ENCODE results near the gene ZNF23.

The ZNF23 gene

GRCh38 chr16:71498031-71498430 lies 36.0 kb upstream of the ZNF23 start:
- no peak overlapping the region for H3K4me3 ChIP-seq (ENCODE audit: low read depth, low read length)
- TF ChIP-seq CTCF (IDR thresholded peaks at IDR 0.05; ENCODE audit: insufficient read depth, low read depth, low read length, missing control alignments), result no peak
- no peak for DNase-seq (ENCODE audit: low read depth)

- no peak for DNase-seq (ENCODE audit: low read depth)
- no peak for TF ChIP-seq CTCF (IDR thresholded peaks at IDR 0.05; ENCODE audit: insufficient read depth, low read depth, low read length, missing control alignments)
- no peak overlapping the region for H3K4me3 ChIP-seq (ENCODE audit: low read depth, low read length)
Measured at GRCh38 chr16:71493213-71493612, 31.2 kb upstream of the ZNF23 start.

DNA sequence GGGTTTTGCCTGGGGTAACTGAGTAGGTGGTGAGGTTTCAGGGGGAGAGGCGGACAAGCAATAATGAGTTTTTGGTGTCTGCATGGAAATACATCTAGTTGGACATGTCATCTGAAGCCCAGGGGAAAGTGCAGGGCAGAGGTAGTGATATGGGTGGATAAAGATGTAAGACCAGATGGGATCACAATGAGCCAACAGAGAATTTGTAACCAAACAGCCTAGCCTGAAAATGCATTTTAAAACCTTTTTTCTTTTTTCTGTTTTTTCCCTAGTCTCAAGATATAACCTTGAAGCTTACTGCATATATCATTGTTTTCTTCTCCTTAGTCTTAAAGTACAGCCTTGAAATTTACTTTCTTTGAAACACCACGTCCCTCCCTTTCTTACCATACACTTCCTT lies 30.7 kb upstream of the ZNF23 start:
- no peak for DNase-seq (ENCODE audit: low read depth)
- TF ChIP-seq CTCF (IDR thresholded peaks at IDR 0.05; ENCODE audit: insufficient read depth, low read depth, low read length, missing control alignments), result no peak
- H3K4me3 ChIP-seq (ENCODE audit: low read depth, low read length), result no peak overlapping the region

DNA sequence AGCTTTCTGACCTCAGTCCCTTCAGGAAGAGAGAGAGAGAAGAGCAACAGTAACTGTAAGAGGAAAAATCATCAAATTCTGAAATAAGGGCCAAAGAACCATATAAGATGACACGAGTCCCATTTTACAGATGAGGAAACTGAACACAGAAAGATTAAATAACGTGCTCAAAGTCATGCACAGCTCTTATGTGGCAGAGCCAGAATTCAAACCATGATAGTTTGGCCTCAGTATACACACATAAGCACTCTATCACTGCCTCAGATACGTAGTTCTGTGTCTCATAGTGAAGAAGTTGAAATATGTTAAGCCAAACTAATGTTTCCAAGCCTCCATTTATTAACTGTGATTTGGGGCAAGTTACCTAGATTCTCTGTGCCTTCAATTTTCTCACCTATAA lies 29.0 kb upstream of the ZNF23 start:
- no peak overlapping the region for H3K4me3 ChIP-seq (ENCODE audit: low read depth, low read length)
- no peak for DNase-seq (ENCODE audit: low read depth)
- no peak for TF ChIP-seq CTCF (IDR thresholded peaks at IDR 0.05; ENCODE audit: insufficient read depth, low read depth, low read length, missing control alignments)

- no peak for DNase-seq (ENCODE audit: low read depth)
- no peak for TF ChIP-seq CTCF (IDR thresholded peaks at IDR 0.05; ENCODE audit: insufficient read depth, low read depth, low read length, missing control alignments)
- H3K4me3 ChIP-seq (ENCODE audit: low read depth, low read length), result no peak overlapping the region
Measured at GRCh38 chr16:71490361-71490760, 28.3 kb upstream of the ZNF23 start.

DNA sequence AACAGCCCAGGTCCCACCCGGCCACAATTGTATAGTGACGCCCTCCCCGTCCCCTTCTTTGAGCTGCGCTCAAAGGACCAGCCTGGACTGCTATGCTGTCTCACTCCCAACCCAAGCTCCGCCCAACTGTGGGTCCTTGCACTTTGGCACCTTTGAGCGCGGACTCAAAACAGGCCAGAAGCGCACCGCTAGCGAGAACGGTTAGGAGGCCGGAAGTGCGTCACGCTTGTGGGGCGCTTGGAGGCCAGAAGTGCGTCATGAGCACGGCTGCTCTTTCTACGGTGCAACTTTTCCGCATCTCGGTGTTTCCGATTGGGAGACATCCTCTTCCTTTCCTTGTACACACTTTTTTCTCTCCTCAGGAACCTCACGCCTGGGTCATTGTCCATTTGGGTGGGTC lies 27.1 kb upstream of the ZNF23 start, which contains the start of gene ZNF19:
ZNF19 (minus strand) TSS at position 203 of the 400 bp plus-strand sequence. CDS start 7,210 bp downstream, outside the sequence.
- no peak for DNase-seq (ENCODE audit: low read depth)
- H3K4me3 ChIP-seq (ENCODE audit: low read depth, low read length), result no peak within 1 kb of the TSS
- no peak for TF ChIP-seq CTCF (IDR thresholded peaks at IDR 0.05; ENCODE audit: insufficient read depth, low read depth, low read length, missing control alignments)

Measured in GM12865 (cell line).